Keratinocyte (primary cell): ENCODE results near the gene MEGF8. TPM values are rescaled to one million over a fixed set of nuclear protein-coding genes. Genes with fewer than 3 reads are reported as not detected.
A peak's percentile ranks its signal among the peaks of the same experiment; 100 is the strongest.

ENCODE experiments used
- DNase-seq: peaks from one replicate; pipeline ENCODE4 v3.0.0-alpha.2; 2011; ENCODE audit warnings: low read depth, missing footprints, low spot score
- FAIRE-seq: peaks from 2 replicates; lab custom pipeline; 2011; peaks lifted over from hg19 to GRCh38; lab: Jason Lieb, UNC
- H2AFZ ChIP-seq: 2 replicates; pipeline ENCODE4 v1.6.0; 2012; ENCODE audit warnings: low read length, control low read depth, inconsistent platforms; ENCODE audit not compliant: control insufficient read depth
- H3K27ac ChIP-seq: 2 replicates; pipeline ENCODE4 v1.5.1; 2011; ENCODE audit warnings: low read length; ENCODE audit not compliant: control insufficient read depth, insufficient read depth
- H3K27me3 ChIP-seq: 3 replicates; pipeline ENCODE4 v1.6.0; 2011; ENCODE audit warnings: low read length; ENCODE audit not compliant: control insufficient read depth, insufficient read depth; ENCODE audit errors: extremely low read depth
- H3K36me3 ChIP-seq, 2 experiments: 2 replicates in 1 of 2; 3 replicates in 1 of 2; pipeline ENCODE4 v1.5.1; 2011; ENCODE audit warnings: low read length in 2 of 2, mild to moderate bottlenecking in 1 of 2; ENCODE audit not compliant: control insufficient read depth in 2 of 2, insufficient read depth in 2 of 2; ENCODE audit errors: extremely low read depth in 1 of 2
- H3K4me1 ChIP-seq: 3 replicates; pipeline ENCODE4 v1.5.1; 2011; ENCODE audit warnings: low read length; ENCODE audit not compliant: control insufficient read depth, insufficient read depth; ENCODE audit errors: extremely low read depth
- H3K4me2 ChIP-seq: 3 replicates; pipeline ENCODE4 v1.6.0; 2011; ENCODE audit warnings: low read depth, low read length; ENCODE audit not compliant: control insufficient read depth, insufficient read depth; ENCODE audit errors: extremely low read depth
- H3K4me3 ChIP-seq, 3 experiments: fragments of 200-600 bp in 1 of 3; sonication (generic) in 1 of 3; 2 replicates in 2 of 3; 3 replicates in 1 of 3; pipeline ENCODE4 v1.5.1; 2011 to 2016; ENCODE audit warnings: low read length in 3 of 3, mild to moderate bottlenecking in 3 of 3, control low read depth in 2 of 3, inconsistent platforms in 1 of 3, low read depth in 1 of 3, mixed read lengths in 1 of 3, mixed run types in 1 of 3, moderate library complexity in 1 of 3; ENCODE audit not compliant: control insufficient read depth in 2 of 3, insufficient read depth in 2 of 3; ENCODE audit errors: extremely low read depth in 1 of 3
- H3K79me2 ChIP-seq: 2 replicates; pipeline ENCODE4 v1.6.0; 2012; ENCODE audit warnings: low read length; ENCODE audit not compliant: control insufficient read depth, insufficient read depth
- H3K9ac ChIP-seq: 3 replicates; pipeline ENCODE4 v1.6.0; 2011; ENCODE audit warnings: low read length; ENCODE audit not compliant: control insufficient read depth, insufficient read depth; ENCODE audit errors: extremely low read depth
- H3K9me1 ChIP-seq: 3 replicates; pipeline ENCODE4 v1.6.0; 2011; ENCODE audit warnings: low read length; ENCODE audit not compliant: control insufficient read depth, insufficient read depth; ENCODE audit errors: extremely low read depth
- H3K9me3 ChIP-seq: 2 replicates; pipeline ENCODE4 v1.5.1; 2012; ENCODE audit warnings: low read depth, low read length; ENCODE audit not compliant: control insufficient read depth
- H4K20me1 ChIP-seq: 3 replicates; pipeline ENCODE4 v1.6.0; 2011; ENCODE audit warnings: low read length; ENCODE audit not compliant: control insufficient read depth, insufficient read depth; ENCODE audit errors: extremely low read depth
- CTCF ChIP-seq, 3 experiments: IDR thresholded peaks in 1 of 3; conservative IDR thresholded peaks in 1 of 3; optimal IDR thresholded peaks in 1 of 3; 2 replicates in 2 of 3; 3 replicates in 1 of 3; pipeline versions ENCODE3 to v1.5.1; 2011; ENCODE audit warnings: low read length in 3 of 3, mild to moderate bottlenecking in 3 of 3, moderate library complexity in 2 of 3, control low read depth in 1 of 3, inconsistent platforms in 1 of 3; ENCODE audit not compliant: insufficient read depth in 2 of 3; ENCODE audit errors: extremely low read depth in 1 of 3
- EZH2 ChIP-seq: IDR thresholded peaks from one replicate; pipeline ENCODE4 v1.6.1; 2012; ENCODE audit warnings: inconsistent platforms, mild to moderate bottlenecking, low read length, moderate library complexity
- dilution Hi-C: fragments of 300-500 bp; cut with MboI; formaldehyde crosslinking; loops from one replicate; pipeline ENCODE4 v1.7.0; 2020; ENCODE audit warnings: low sequenced_read_pairs; ENCODE audit not compliant: extremely low pct_ligation_motif_present
- polyA plus RNA-seq, 5 experiments: library from polyadenylated mRNA; depleted of rRNA in 3 of 5; stranded (reverse) in 3 of 5; stranded (forward) in 1 of 5; unstranded in 1 of 5; fragments of >200 nt; gene quantifications; 1 replicate in 1 of 5; 2 replicates in 3 of 5; 3 replicates in 1 of 5; pipeline versions ENCODE4 v1.2.1 to v1.2.3, GENCODE V29; 2011 to 2012; ENCODE audit warnings: missing spikeins in 2 of 5, low read depth in 1 of 5, low replicate concordance in 1 of 5

Gene MEGF8
- polyA plus RNA-seq, 1 donor (not counting 4 experiments of a cell fraction or from before 2014, with no cell fraction given), result 4.1 TPM

DNA sequence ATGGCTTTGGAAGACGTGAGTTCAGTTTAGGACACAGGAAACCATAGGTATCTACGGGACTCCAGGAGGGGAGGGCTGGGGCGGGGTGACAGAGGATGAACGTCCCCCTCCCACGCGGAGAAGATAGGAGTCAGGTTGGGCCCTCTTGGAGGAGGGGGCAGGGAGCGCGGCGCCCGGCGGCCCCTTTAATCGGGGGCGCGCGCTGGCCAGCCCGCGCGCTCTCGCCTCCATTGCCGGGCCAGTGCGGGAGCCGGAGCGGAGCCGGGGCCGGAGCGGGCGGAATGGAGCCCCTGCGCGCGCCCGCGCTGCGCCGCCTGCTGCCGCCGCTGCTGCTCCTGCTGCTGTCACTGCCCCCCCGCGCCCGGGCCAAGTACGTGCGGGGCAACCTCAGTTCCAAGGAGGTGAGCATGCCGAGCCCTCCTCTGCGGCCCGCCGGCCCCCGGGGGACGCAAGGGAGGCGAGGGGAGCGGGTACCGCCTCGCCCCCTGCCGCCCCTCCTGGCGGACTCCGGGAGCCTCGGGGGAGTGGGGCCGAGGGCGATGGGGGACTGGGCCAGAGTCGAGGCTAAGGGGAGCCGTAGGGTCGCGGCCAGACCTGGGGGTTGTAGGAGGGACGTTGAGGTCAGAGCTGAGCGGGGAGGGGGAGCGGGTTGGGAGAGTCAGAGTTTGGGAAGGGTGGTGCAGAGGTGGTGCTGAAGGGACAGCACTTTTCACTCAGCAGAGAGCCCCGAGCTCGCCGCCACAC, 12.2 kb upstream of the MEGF8 start, which contains the start of gene TMEM145:
Gene TMEM145 (plus strand): TSS at position 214 of the 744 bp plus-strand sequence. CDS start 68 bp downstream, at position 282.
- Histone ChIP-seq H3K4me3 (peak within 1 kb of the TSS; percentile 26 to 51 (median 46)), H3K9ac (no peak within 1 kb of the TSS), H3K9me3 (no peaks in the 10 kb centered on the region), H4K20me1 (no peaks in the 10 kb centered on the region), H3K27me3 (peaks cover 35% of the 10 kb centered on the region), H3K36me3 (no peaks in the 10 kb centered on the region), H3K79me2 (no peaks in the 10 kb centered on the region), H3K9me1 (no peaks in the 10 kb centered on the region), H3K4me2 (peak within 1 kb of the TSS; percentile 67), H2AFZ (no peak within 1 kb of the TSS), H3K27ac (no peak within 1 kb of the TSS), H3K4me1 (no peaks in the 10 kb centered on the region)
- dilution Hi-C loops, result no loop called here
- FAIRE-seq, result no peak
- TF ChIP-seq CTCF (optimal IDR thresholded peaks at IDR 0.05 in 1 of 3, IDR thresholded peaks at IDR 0.05 in 1 of 3, conservative IDR thresholded peaks at IDR 0.05 in 1 of 3; ENCODE audit: extremely low read depth in 1 of 3, insufficient read depth in 2 of 3, low read length in 3 of 3) (peak in 1 of 3 experiments; percentile 34), EZH2 (no peak)
- DNase-seq, result no peak

- Histone ChIP-seq H3K4me2 (no peak overlapping the region), H3K9ac (no peak overlapping the region), H3K4me3 (no peak overlapping the region), H3K27ac (no peak overlapping the region), H4K20me1 (no peaks in the 10 kb centered on the region), H3K79me2 (no peaks in the 10 kb centered on the region), H2AFZ (no peak overlapping the region), H3K4me1 (no peaks in the 10 kb centered on the region), H3K27me3 (peaks cover 35% of the 10 kb centered on the region), H3K9me1 (no peaks in the 10 kb centered on the region), H3K36me3 (no peaks in the 10 kb centered on the region), H3K9me3 (no peaks in the 10 kb centered on the region)
- no peak for FAIRE-seq
- DNase-seq, result no peak
- dilution Hi-C loops, result no loop called here
- no peak for TF ChIP-seq CTCF (optimal IDR thresholded peaks at IDR 0.05 in 1 of 3, IDR thresholded peaks at IDR 0.05 in 1 of 3, conservative IDR thresholded peaks at IDR 0.05 in 1 of 3; ENCODE audit: extremely low read depth in 1 of 3, insufficient read depth in 2 of 3, low read length in 3 of 3)
- TF ChIP-seq EZH2, result no peak
These were observed 11.3 kb upstream of the MEGF8 start for GRCh38 chr19:42313840-42314755.
